Tibial nerve (tissue), 4 donors: ENCODE results near the gene ANO5. TPM values are rescaled to one million over a fixed set of nuclear protein-coding genes. Genes with fewer than 3 reads are reported as not detected.

Experiments used
- DNase-seq, 2 donors: peaks; one replicate each; pipeline ENCODE4 v3.0.0-alpha.2; 2019; ENCODE audit warnings: low spot score in 2 of 2
- H3K27ac ChIP-seq, 4 donors: fragments of 200-600 bp; sonication (generic) in 3 of 4; one replicate each; pipeline ENCODE4 v1.5.1; 2017 to 2019; ENCODE audit warnings: mild to moderate bottlenecking in 1 of 4
- H3K27me3 ChIP-seq, 2 donors: fragments of 200-600 bp; sonication (generic) in 1 of 2; one replicate each; pipeline versions ENCODE4 v1.5.1 to v1.6.0; 2017 to 2019
- H3K36me3 ChIP-seq, 3 donors: fragments of 200-600 bp; sonication (generic); one replicate each; pipeline ENCODE4 v1.5.1; 2018 to 2019
- H3K4me1 ChIP-seq, 4 donors: fragments of 200-600 bp; sonication (generic) in 3 of 4; one replicate each; pipeline ENCODE4 v1.5.1; 2017 to 2019
- H3K4me3 ChIP-seq, 4 donors: fragments of 200-600 bp; sonication (generic) in 3 of 4; one replicate each; pipeline ENCODE4 v1.5.1; 2017 to 2019; ENCODE audit warnings: mild to moderate bottlenecking in 1 of 4, moderate library complexity in 1 of 4
- H3K9me3 ChIP-seq, 4 donors: fragments of 200-600 bp; sonication (generic) in 3 of 4; one replicate each; pipeline ENCODE4 v1.5.1; 2017 to 2019
- CTCF ChIP-seq, 5 experiments: fragments of 200-600 bp in 3 of 5; fragments of 450-650 bp in 2 of 5; sonication (generic) in 3 of 5; IDR thresholded peaks; one replicate each; pipeline ENCODE4 v1.5.1; 2016 to 2019; ENCODE audit warnings: antibody characterized with exemption in 5 of 5, mild to moderate bottlenecking in 3 of 5, moderate library complexity in 2 of 5
- EP300 ChIP-seq, 2 donors: sonication (generic); formaldehyde crosslinking; IDR thresholded peaks; one replicate each; pipeline ENCODE4 v1.6.1; 2017; ENCODE audit warnings: antibody characterized with exemption in 2 of 2, mild to moderate bottlenecking in 1 of 2
- POLR2A ChIP-seq, 2 donors: fragments of 450-650 bp; IDR thresholded peaks; one replicate each; pipeline ENCODE4 v1.6.1; 2017; ENCODE audit warnings: antibody characterized with exemption in 2 of 2, mild to moderate bottlenecking in 2 of 2, moderate library complexity in 2 of 2
- WGBS, 2 donors: methylation state at CpG; one replicate each; pipeline ENCODE4 v1.1.5; 2018; 5-methylcytosine and 5-hydroxymethylcytosine counted together
- total RNA-seq, 4 donors: library from RNA; depleted of rRNA; stranded (reverse); fragments of >200 nt; gene quantifications; one replicate each; pipeline ENCODE4 v1.1.0, GENCODE V29; 2016

ANO5 gene
- total RNA-seq, 4 donors from 2014 or later, result 0.90 to 5.1 (median 1.1) TPM

- no peaks in the 10 kb centered on the region for H3K36me3 ChIP-seq
- H3K9me3 ChIP-seq, result no peaks in the 10 kb centered on the region
- TF ChIP-seq POLR2A (IDR thresholded peaks at IDR 0.05), result no peak
- no peak for TF ChIP-seq CTCF (IDR thresholded peaks at IDR 0.05)
- no peak for TF ChIP-seq EP300 (IDR thresholded peaks at IDR 0.05)
- H3K4me1 ChIP-seq, result no peaks in the 10 kb centered on the region
- no peak overlapping the region for H3K27ac ChIP-seq
- WGBS, 2 donors, result 47 to 81% methylated on average over 4 of the region's 4 CpGs
- H3K4me3 ChIP-seq, result no peak overlapping the region
- no peak for DNase-seq
- no peaks in the 10 kb centered on the region for H3K27me3 ChIP-seq
These were observed 19.4 kb upstream of the ANO5 start for GRCh38 chr11:22173532-22173931.

GRCh38 chr11:22177186-22177585 is 15.7 kb upstream of the ANO5 start:
- DNase-seq, result no peak
- Histone ChIP-seq H3K9me3 (no peaks in the 10 kb centered on the region), H3K4me3 (no peak overlapping the region), H3K27me3 (no peaks in the 10 kb centered on the region), H3K27ac (no peak overlapping the region), H3K36me3 (no peaks in the 10 kb centered on the region), H3K4me1 (no peaks in the 10 kb centered on the region)
- 79 to 86% methylated on average over 4 of the region's 4 CpGs for whole genome bisulfite sequencing, 2 donors
- TF ChIP-seq POLR2A (IDR thresholded peaks at IDR 0.05) (no peak), CTCF (IDR thresholded peaks at IDR 0.05) (no peak), EP300 (IDR thresholded peaks at IDR 0.05) (no peak)

- Histone ChIP-seq H3K36me3 (no peaks in the 10 kb centered on the region), H3K27me3 (no peaks in the 10 kb centered on the region), H3K27ac (no peak overlapping the region), H3K4me3 (no peak overlapping the region), H3K9me3 (no peaks in the 10 kb centered on the region), H3K4me1 (no peaks in the 10 kb centered on the region)
- TF ChIP-seq POLR2A (IDR thresholded peaks at IDR 0.05) (no peak), CTCF (IDR thresholded peaks at IDR 0.05) (no peak), EP300 (IDR thresholded peaks at IDR 0.05) (no peak)
- no peak for DNase-seq
These were observed 13.3 kb upstream of the ANO5 start for GRCh38 chr11:22179626-22180025.

GRCh38 chr11:22180131-22180530 is 12.8 kb upstream of the ANO5 start:
- Histone ChIP-seq H3K9me3 (no peaks in the 10 kb centered on the region), H3K27me3 (no peaks in the 10 kb centered on the region), H3K27ac (no peak overlapping the region), H3K4me3 (no peak overlapping the region), H3K4me1 (no peaks in the 10 kb centered on the region), H3K36me3 (no peaks in the 10 kb centered on the region)
- WGBS, 2 donors, result 64 to 68% methylated on average over 3 of the region's 3 CpGs
- DNase-seq, result no peak
- TF ChIP-seq CTCF (IDR thresholded peaks at IDR 0.05) (no peak), POLR2A (IDR thresholded peaks at IDR 0.05) (no peak), EP300 (IDR thresholded peaks at IDR 0.05) (no peak)

GRCh38 chr11:22189660-22190059 is 3.2 kb upstream of the ANO5 start:
- Histone ChIP-seq H3K27me3 (peaks cover 0 to 12% of the 10 kb centered on the region in 2 donors), H3K27ac (no peak overlapping the region), H3K36me3 (no peaks in the 10 kb centered on the region), H3K9me3 (no peaks in the 10 kb centered on the region), H3K4me1 (peaks cover 0 to 23% (median 4%) of the 10 kb centered on the region in 4 donors), H3K4me3 (no peak overlapping the region)
- no peak for DNase-seq
- WGBS, 2 donors, result 66% methylated on average over 2 of the region's 2 CpGs
- TF ChIP-seq EP300 (IDR thresholded peaks at IDR 0.05), result no peak

GRCh38 chr11:22190827-22191463 is 1.9 kb upstream of the ANO5 start:
- TF ChIP-seq POLR2A (IDR thresholded peaks at IDR 0.05) (no peak), EP300 (IDR thresholded peaks at IDR 0.05) (no peak), CTCF (IDR thresholded peaks at IDR 0.05) (no peak)
- H3K9me3 ChIP-seq, result no peaks in the 10 kb centered on the region

More at GRCh38 chr11:22190827-22191463, 1.9 kb upstream of the ANO5 start:
- peaks cover 0 to 25% of the 10 kb centered on the region in 2 donors for H3K27me3 ChIP-seq
- 89 to 93% methylated on average over 7 of the region's 7 CpGs for WGBS, 2 donors
- H3K4me1 ChIP-seq, result peaks cover 0 to 23% (median 4%) of the 10 kb centered on the region in 4 donors
- no peak overlapping the region for H3K27ac ChIP-seq
- DNase-seq, result no peak
- no peak overlapping the region for H3K4me3 ChIP-seq
- no peaks in the 10 kb centered on the region for H3K36me3 ChIP-seq
